Fibroblast of pulmonary artery (primary cell): Measurements from ENCODE around the gene IL1RAPL2.

Source experiments
- DNase-seq: peaks from one replicate; pipeline ENCODE4 v3.0.0-alpha.2; 2010; ENCODE audit warnings: low read depth
- H3K4me3 ChIP-seq: replicated peaks from 2 replicates; pipeline ENCODE4 v1.5.1; 2011; ENCODE audit warnings: low read depth, mild to moderate bottlenecking, control low read depth, low read length, moderate library complexity
- TF ChIP-seq, protein P1 (sequence below): IDR thresholded peaks from 2 replicates; pipeline ENCODE4 v1.5.1; 2011; ENCODE audit warnings: mild to moderate bottlenecking, control low read depth, low read length, inconsistent platforms; ENCODE audit errors: missing control alignments

IL1RAPL2 gene

DNA sequence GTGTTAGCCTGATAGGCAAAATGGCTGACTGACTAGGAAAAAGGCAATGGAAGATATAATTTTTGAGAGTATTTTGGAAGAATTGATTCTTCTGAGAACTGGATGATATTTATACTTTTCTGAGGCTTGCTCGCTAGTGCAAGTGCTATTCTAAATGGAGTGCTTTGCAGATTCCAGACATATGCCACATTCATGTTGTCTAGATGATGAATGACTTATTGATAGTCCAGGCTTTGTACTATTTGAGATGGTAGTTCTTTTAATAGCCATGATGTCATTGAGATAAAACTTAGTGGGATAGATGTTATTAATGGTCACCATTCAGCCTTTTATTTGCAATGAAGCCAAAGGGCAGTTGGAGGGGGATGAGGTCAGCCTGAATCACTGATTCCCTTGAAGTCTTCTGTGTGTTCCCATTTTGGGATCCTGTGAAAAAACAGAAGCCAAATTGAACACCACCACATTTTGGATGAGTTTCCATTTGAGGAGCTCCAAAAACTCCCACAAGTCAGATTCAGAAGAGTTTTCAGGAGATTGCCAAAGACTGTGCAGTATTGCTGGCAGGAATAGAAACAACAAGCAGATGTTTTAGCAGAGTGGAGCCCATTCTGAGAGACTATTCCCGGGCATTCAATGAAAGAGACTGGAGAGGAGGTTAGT lies 184.1 kb downstream of the IL1RAPL2 start:
- H3K4me3 ChIP-seq: no peak overlapping the region
- TF ChIP-seq, protein P1, sequence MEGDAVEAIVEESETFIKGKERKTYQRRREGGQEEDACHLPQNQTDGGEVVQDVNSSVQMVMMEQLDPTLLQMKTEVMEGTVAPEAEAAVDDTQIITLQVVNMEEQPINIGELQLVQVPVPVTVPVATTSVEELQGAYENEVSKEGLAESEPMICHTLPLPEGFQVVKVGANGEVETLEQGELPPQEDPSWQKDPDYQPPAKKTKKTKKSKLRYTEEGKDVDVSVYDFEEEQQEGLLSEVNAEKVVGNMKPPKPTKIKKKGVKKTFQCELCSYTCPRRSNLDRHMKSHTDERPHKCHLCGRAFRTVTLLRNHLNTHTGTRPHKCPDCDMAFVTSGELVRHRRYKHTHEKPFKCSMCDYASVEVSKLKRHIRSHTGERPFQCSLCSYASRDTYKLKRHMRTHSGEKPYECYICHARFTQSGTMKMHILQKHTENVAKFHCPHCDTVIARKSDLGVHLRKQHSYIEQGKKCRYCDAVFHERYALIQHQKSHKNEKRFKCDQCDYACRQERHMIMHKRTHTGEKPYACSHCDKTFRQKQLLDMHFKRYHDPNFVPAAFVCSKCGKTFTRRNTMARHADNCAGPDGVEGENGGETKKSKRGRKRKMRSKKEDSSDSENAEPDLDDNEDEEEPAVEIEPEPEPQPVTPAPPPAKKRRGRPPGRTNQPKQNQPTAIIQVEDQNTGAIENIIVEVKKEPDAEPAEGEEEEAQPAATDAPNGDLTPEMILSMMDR: no peak
- DNase-seq: no peak

DNA sequence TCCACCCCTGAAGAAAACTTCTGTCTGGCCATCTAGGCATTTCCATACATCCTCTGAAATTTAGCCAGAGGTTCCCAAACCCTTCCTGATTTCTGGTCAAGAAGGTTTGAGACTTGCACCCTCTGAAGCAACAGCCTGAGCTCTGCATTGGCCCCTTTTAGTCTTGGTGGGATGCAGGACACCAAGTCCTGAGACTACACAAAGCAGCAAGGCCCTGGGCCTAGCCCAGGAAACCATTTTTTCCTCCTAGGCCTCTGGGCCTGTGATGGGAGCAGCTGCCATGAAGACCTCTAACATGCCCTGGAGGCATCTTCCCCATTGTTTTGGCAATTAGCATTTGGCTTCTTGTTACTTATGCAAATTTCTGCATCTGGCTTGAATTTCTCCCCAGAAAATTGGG lies 196.6 kb downstream of the IL1RAPL2 start:
- H3K4me3 ChIP-seq: no peak overlapping the region
- TF ChIP-seq, protein P1: no peak
- DNase-seq: no peak

DNA sequence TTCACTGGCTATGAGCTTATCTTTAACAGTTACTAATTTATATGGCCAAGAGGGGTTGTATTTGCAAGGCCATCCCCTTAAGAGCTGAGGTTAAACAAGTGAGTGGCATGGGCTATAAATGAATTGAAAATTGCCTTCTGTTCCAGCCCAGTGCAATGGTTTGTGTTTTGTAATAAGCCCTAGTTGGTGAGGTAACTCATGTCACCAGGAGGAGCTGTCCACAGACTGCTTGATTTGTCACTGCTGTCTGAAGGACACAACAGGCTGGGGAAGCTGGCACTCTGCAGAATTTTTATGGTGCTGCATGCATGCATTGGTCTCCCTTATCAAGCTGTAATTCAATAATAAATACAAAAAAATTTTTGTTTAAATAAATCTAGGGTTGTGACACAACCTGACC lies 223.8 kb downstream of the IL1RAPL2 start:
- DNase-seq: no peak
- TF ChIP-seq, protein P1: no peak
- H3K4me3 ChIP-seq: no peak overlapping the region

DNA sequence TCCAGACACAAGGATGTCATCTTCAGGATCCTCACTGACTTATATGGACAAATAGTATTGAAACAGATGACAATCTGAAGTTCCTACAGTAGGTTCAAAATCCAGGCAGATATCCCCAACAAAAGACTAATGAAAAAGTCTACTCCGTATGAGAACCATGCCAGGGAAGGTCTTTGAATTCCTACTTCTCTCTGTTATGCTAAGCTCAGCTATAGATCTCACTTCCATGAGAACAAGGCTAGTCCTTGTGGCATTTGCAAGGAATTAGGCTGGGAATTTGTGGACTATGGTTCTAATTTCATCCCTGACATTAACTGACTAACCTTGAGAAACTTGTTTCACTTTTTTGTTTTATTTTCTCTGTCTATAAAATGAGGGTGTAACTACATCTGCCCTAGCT lies 229.8 kb downstream of the IL1RAPL2 start:
- TF ChIP-seq, protein P1: no peak
- DNase-seq: no peak
- no peak overlapping the region for H3K4me3 ChIP-seq

DNA sequence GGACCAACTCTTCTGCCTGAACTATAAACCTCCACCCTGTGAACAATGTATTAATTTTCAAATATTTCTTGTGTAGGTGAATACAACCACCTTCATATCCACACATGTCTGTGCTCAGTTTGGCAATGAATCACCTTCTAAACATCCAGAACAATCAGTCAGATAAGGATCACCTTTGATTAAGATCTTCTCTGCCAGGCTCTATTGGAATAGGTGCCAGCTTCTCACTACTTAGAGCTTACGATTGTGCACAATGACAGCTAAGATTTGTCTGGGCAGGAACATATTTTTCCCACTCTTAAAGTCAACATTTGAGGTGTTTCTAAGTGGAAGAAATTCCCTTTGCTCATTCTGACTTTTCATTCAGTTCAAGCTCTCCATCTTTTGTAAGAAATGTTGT lies 237.2 kb downstream of the IL1RAPL2 start:
- no peak overlapping the region for H3K4me3 ChIP-seq
- no peak for DNase-seq
- TF ChIP-seq, protein P1: no peak

DNA sequence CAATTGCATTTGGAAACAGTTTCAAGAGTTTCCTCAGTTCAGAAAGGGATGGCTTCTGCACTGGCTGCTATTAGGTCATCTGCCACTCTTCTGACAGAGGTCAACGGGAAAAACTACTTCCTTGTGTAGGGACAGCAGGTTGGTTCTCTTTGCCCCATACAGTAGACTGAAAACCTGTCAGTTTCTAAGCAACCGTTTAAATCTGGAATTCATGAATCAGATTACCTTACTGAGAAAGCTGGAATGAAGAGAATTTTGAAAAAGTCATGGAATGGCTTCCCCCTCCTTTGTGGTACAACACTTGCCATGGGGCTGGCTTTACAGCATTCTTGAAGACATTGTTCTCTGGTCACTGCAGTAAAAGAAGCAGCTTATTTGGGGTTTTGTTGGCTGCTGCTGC lies 240.3 kb downstream of the IL1RAPL2 start:
- H3K4me3 ChIP-seq: no peak overlapping the region
- DNase-seq: no peak

More for the DNA sequence above, 240.3 kb downstream of the IL1RAPL2 start:
- TF ChIP-seq, protein P1: no peak
